MM.1S (cell line): Measurements from ENCODE around the gene WBP11.

ENCODE experiments used
- EZH2 ChIP-seq: fragments of 300-600 bp; sonication (generic); optimal IDR thresholded peaks from 2 replicates; pipeline ENCODE3; 2017; ENCODE audit warnings: low read depth, mild to moderate bottlenecking, antibody characterized with exemption, low read length, mixed read lengths
- EZH2phosphoT487 ChIP-seq: fragments of 300-600 bp; sonication (generic); IDR thresholded peaks from 2 replicates; pipeline ENCODE4 v1.6.1; 2018; ENCODE audit warnings: antibody characterized with exemption, low read length
- TF ChIP-seq, protein P1 (sequence below): fragments of 300-600 bp; sonication (generic); IDR thresholded peaks from 2 replicates; pipeline ENCODE4 v1.5.1; 2016; ENCODE audit warnings: antibody characterized with exemption, low read length, mixed read lengths

DNA sequence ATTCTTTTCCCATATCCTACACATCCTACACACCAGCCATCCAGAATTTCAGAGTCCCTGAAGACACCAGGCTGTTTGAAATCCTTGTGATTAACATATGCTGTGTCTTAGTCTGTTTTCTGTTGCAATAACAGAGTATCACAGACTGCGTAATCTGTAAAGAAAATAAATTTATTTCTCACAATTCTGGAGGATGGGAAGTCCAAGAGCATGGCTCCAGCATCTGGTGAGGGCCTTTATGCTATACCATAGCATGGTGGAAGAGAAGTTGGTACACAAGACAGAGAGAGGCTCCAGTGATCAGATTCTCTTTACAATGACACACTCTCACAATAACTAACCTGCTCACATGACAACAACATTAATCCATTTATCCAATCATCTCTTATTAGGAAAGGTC lies 36.0 kb upstream of the WBP11 start:
- TF ChIP-seq, protein P1, sequence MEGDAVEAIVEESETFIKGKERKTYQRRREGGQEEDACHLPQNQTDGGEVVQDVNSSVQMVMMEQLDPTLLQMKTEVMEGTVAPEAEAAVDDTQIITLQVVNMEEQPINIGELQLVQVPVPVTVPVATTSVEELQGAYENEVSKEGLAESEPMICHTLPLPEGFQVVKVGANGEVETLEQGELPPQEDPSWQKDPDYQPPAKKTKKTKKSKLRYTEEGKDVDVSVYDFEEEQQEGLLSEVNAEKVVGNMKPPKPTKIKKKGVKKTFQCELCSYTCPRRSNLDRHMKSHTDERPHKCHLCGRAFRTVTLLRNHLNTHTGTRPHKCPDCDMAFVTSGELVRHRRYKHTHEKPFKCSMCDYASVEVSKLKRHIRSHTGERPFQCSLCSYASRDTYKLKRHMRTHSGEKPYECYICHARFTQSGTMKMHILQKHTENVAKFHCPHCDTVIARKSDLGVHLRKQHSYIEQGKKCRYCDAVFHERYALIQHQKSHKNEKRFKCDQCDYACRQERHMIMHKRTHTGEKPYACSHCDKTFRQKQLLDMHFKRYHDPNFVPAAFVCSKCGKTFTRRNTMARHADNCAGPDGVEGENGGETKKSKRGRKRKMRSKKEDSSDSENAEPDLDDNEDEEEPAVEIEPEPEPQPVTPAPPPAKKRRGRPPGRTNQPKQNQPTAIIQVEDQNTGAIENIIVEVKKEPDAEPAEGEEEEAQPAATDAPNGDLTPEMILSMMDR = no peak
- TF ChIP-seq EZH2 (no peak), EZH2phosphoT487 (no peak)
